Suprapubic skin (tissue), 3 donors: ENCODE results near the gene EVI5L.

Source experiments
- POLR2AphosphoS5 ChIP-seq, 3 donors: sonication (generic); formaldehyde crosslinking; IDR thresholded peaks; one replicate each; pipeline ENCODE4 v1.6.1; 2017; ENCODE audit warnings: antibody characterized with exemption in 3 of 3
- TF ChIP-seq, protein P1 (sequence below), 2 donors: fragments of 200-600 bp in 1 of 2; fragments of 450-650 bp in 1 of 2; sonication (generic) in 1 of 2; IDR thresholded peaks; one replicate each; pipeline ENCODE4 v1.5.1; 2016 to 2019; ENCODE audit warnings: antibody characterized with exemption in 2 of 2, mild to moderate bottlenecking in 1 of 2, moderate library complexity in 1 of 2

DNA sequence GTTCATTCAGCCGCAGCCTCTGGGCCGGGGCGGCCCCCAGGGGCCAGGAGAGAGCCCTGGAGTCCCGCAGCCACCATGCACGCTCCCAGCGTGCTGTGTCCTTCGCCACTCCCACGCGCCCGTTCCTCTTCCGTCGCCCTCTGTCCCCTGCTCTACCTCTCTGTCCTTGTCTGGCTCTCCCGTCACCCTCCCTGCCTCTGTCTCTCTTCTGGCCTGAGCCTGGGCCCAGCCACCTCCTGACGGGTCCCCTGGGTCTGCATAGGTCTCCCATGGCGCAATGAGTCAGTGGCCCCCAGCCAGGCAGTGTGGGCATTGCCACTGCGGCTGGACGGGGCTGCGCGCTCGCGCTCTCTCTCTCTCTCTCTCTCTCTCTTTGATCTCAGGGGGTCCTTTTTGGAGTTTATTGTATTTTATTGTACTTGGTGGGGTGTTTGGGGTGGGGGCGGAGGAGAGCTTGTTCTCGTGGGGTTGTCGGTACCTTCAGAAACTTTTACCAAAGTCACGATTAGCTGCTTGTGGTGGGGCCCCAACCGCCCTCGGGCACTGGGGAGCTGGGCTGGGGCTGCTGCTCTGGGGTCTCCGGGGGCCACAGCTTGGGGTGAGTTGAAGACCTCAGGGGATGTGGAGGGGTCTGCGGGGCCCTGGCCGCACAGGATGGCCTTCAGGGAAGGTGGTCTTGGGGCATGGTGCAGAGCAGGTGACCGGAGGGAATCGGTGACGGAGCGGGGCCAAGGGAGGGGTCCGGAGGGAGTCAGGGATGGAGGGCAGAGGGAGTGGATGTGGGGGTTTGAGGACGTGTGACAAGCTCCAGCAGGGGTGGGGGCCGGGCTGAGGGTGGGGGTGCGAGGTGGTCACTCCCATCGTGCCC lies 82.9 kb downstream of the EVI5L start:
- no peak for TF ChIP-seq POLR2AphosphoS5 (IDR thresholded peaks at IDR 0.05)
- TF ChIP-seq, protein P1, sequence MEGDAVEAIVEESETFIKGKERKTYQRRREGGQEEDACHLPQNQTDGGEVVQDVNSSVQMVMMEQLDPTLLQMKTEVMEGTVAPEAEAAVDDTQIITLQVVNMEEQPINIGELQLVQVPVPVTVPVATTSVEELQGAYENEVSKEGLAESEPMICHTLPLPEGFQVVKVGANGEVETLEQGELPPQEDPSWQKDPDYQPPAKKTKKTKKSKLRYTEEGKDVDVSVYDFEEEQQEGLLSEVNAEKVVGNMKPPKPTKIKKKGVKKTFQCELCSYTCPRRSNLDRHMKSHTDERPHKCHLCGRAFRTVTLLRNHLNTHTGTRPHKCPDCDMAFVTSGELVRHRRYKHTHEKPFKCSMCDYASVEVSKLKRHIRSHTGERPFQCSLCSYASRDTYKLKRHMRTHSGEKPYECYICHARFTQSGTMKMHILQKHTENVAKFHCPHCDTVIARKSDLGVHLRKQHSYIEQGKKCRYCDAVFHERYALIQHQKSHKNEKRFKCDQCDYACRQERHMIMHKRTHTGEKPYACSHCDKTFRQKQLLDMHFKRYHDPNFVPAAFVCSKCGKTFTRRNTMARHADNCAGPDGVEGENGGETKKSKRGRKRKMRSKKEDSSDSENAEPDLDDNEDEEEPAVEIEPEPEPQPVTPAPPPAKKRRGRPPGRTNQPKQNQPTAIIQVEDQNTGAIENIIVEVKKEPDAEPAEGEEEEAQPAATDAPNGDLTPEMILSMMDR (IDR thresholded peaks at IDR 0.05): no peak
